ENCODE measurements around the gene ALAS1. TPM values are rescaled to one million over a fixed set of nuclear protein-coding genes. Genes with fewer than 3 reads are reported as not detected.

The ALAS1 gene
- total and polyA plus RNA-seq, 2 donors (not counting 1 experiment from before 2014, with no cell fraction given), result 26.1 to 30.2 TPM

GRCh38 chr3:52205727-52206372 is 7.9 kb downstream of the ALAS1 start:
- no peaks in the 10 kb centered on the region for H3K27me3 ChIP-seq (replicated peaks in 1 of 4; ENCODE audit: control extremely low read depth in 1 of 4, control insufficient read depth in 3 of 4, insufficient read depth in 4 of 4, low read length in 3 of 4)
- H3K27ac ChIP-seq (ENCODE audit: low read length in 2 of 2), result no peak overlapping the region
- no peak overlapping the region for H3K4me3 ChIP-seq (ENCODE audit: control extremely low read depth in 1 of 5, extremely low read depth in 1 of 5, insufficient read depth in 1 of 5, low read depth in 2 of 5, low read length in 4 of 5)
- TF ChIP-seq EZH2 (IDR thresholded peaks at IDR 0.05; ENCODE audit: borderline replicate concordance, insufficient read depth, low read depth, low read length, poor library complexity, severe bottlenecking) (no peak), CTCF (IDR thresholded peaks at IDR 0.05) (no peak)
- intact Hi-C loops (cut with micrococcal nuclease), result no loop called here
- CTCF ChIA-PET, result interaction anchor here (1.1 to 2.4 kb wide), 3 partner anchors 15 to 134 kb away, joined by 5 to 8 read pairs (median 5); no protein-coding TSS in a partner anchor
- no peaks in the 10 kb centered on the region for H3K9me3 Mint-ChIP-seq (ENCODE audit: insufficient read depth)
- H3K36me3 ChIP-seq (replicated peaks in 1 of 2; ENCODE audit: control extremely low read depth in 1 of 2, control insufficient read depth in 1 of 2, extremely low read depth in 1 of 2, insufficient read depth in 2 of 2, low read length in 1 of 2), result peaks cover 18 to 80% of the 10 kb centered on the region in 2 experiments
- peaks cover 4 to 8% of the 10 kb centered on the region in 2 donors for H3K4me1 ChIP-seq (ENCODE audit: control insufficient read depth in 2 of 2, insufficient read depth in 2 of 2, low read length in 2 of 2)
- no peaks in the 10 kb centered on the region for H4K20me1 ChIP-seq (ENCODE audit: control insufficient read depth, insufficient read depth, low read length, poor library complexity, severe bottlenecking)
- no peaks in the 10 kb centered on the region for H3K79me2 ChIP-seq (ENCODE audit: control insufficient read depth, insufficient read depth, low read length)
- DNase-seq (no peak), ATAC-seq (ENCODE audit: low read depth) (no peak)
- 96% methylated on average over 5 of the region's 6 CpGs for WGBS (ENCODE audit: insufficient coverage)
- H3K27ac Mint-ChIP-seq, result no peak overlapping the region
- no peak overlapping the region for H2AFZ ChIP-seq (ENCODE audit: insufficient read depth, low read depth, low read length, poor library complexity, severe bottlenecking)
- POLR2A ChIA-PET, result no interaction called here
- no peaks in the 10 kb centered on the region for H3K9me3 ChIP-seq (ENCODE audit: control extremely low read depth in 1 of 3, control insufficient read depth in 2 of 3, insufficient read depth in 1 of 3, low read length in 2 of 3)
- H3K9ac ChIP-seq (ENCODE audit: low read length), result no peak overlapping the region
- H3K4me1 Mint-ChIP-seq, result peaks cover 16% of the 10 kb centered on the region
- H3K4me2 ChIP-seq (replicated peaks; ENCODE audit: low read depth, low read length, poor library complexity, severe bottlenecking), result no peak overlapping the region
- no peak overlapping the region for H3K4me3 Mint-ChIP-seq
- H3K27me3 Mint-ChIP-seq, result no peaks in the 10 kb centered on the region

GRCh38 chr3:52208556-52208955 is 10.6 kb downstream of the ALAS1 start:
- CTCF ChIA-PET, result interaction anchor here (5.3 kb wide), 1 partner anchor 12 kb away, joined by 36 read pairs; no protein-coding TSS in a partner anchor
- DNase-seq, result no peak
- ATAC-seq (ENCODE audit: low read depth), result no peak
- Mint-ChIP-seq H3K27me3 (no peaks in the 10 kb centered on the region), H3K4me1 (no peaks in the 10 kb centered on the region), H3K9me3 (ENCODE audit: insufficient read depth) (no peaks in the 10 kb centered on the region), H3K27ac (no peak overlapping the region), H3K4me3 (no peak overlapping the region)
- Histone ChIP-seq H3K4me2 (replicated peaks; ENCODE audit: low read depth, low read length, poor library complexity, severe bottlenecking) (no peak overlapping the region), H4K20me1 (ENCODE audit: control insufficient read depth, insufficient read depth, low read length, poor library complexity, severe bottlenecking) (no peaks in the 10 kb centered on the region), H3K4me1 (ENCODE audit: control insufficient read depth in 2 of 2, insufficient read depth in 2 of 2, low read length in 2 of 2) (no peaks in the 10 kb centered on the region), H3K4me3 (ENCODE audit: control extremely low read depth in 1 of 5, extremely low read depth in 1 of 5, insufficient read depth in 1 of 5, low read depth in 2 of 5, low read length in 4 of 5) (no peak overlapping the region), H3K9me3 (ENCODE audit: control extremely low read depth in 1 of 3, control insufficient read depth in 2 of 3, insufficient read depth in 1 of 3, low read length in 2 of 3) (no peaks in the 10 kb centered on the region), H3K79me2 (ENCODE audit: control insufficient read depth, insufficient read depth, low read length) (no peaks in the 10 kb centered on the region), H3K27ac (ENCODE audit: low read length in 2 of 2) (no peak overlapping the region), H3K36me3 (replicated peaks in 1 of 2; ENCODE audit: control extremely low read depth in 1 of 2, control insufficient read depth in 1 of 2, extremely low read depth in 1 of 2, insufficient read depth in 2 of 2, low read length in 1 of 2) (peaks cover 10 to 85% of the 10 kb centered on the region in 2 experiments), H3K27me3 (replicated peaks in 1 of 4; ENCODE audit: control extremely low read depth in 1 of 4, control insufficient read depth in 3 of 4, insufficient read depth in 4 of 4, low read length in 3 of 4) (no peaks in the 10 kb centered on the region), H2AFZ (ENCODE audit: insufficient read depth, low read depth, low read length, poor library complexity, severe bottlenecking) (no peak overlapping the region), H3K9ac (ENCODE audit: low read length) (no peak overlapping the region)
- no peak for TF ChIP-seq CTCF (IDR thresholded peaks at IDR 0.05)
- TF ChIP-seq EZH2 (IDR thresholded peaks at IDR 0.05; ENCODE audit: borderline replicate concordance, insufficient read depth, low read depth, low read length, poor library complexity, severe bottlenecking), result no peak
- POLR2A ChIA-PET, result no interaction called here
- no CpG with 5 or more reads among the region's 4 CpGs for WGBS (ENCODE audit: insufficient coverage)
- intact Hi-C loops (cut with micrococcal nuclease), result no loop called here

Measured in B cell (primary cell).